NCI-H345 treated with DMSO at 0.1 percent for 48 hours (cell line): Measurements from ENCODE around the gene GIMAP8.
"Not testable (repeated sequence)": the region's sequence is repeated elsewhere in the genome, so short reads cannot be mapped to it uniquely, and the experiment has no call there.

Source experiments
- DNase-seq: peaks from one replicate; lab custom pipeline; 2025; ENCODE audit not compliant: unreplicated experiment; lab: John Stamatoyannopoulos, UW

Gene GIMAP8

GRCh38 chr7:150507947-150508602 is 57.6 kb downstream of the GIMAP8 start:
- DNase-seq: no peak

DNA sequence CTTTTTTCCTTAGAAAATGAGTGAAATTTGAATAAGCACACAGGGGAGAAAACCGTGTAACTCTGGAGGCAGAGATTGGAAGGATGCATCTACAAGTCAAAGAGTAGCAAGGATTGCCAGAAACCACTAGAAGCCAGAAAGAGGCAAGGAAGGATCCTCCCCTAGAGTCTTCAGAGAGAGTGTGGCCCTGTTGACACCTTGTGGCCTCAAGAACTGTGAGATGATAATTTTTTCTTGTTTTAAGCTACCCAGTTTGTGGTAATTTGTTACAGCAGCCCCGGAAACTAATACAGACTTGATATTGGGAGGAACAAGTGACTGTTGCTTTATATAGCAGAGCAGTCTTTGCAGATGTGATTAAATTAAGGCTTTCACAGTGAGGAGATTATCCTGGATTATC is 60.6 kb downstream of the GIMAP8 start:
- DNase-seq: no peak

DNA sequence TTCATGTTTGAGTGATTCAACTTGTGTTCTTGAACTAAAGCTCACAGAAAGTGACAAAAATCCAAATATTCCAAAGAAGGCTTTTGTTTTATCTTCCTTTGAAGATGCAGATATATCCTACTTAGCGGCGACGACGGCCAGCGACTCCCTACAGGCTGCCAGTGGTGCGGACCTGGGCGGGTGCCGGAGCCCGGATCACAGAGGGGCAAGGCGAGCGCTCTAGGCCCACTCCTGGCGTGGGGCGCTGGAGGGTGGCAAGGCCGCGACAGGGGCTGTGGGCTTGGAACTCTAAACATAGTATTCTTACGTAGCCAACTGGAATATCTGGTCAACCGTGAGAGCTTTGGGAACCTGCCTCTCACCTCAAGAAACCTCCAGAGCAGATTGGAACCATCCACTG is 63.3 kb downstream of the GIMAP8 start:
- no peak for DNase-seq

- no peak for DNase-seq
Measured at GRCh38 chr7:150514748-150515222, 64.4 kb downstream of the GIMAP8 start, which contains the start of gene GIMAP7. Gene GIMAP7, plus strand, starts transcription at chr7:150514872. Its CDS starts 5,103 bp downstream, at chr7:150519975.

GRCh38 chr7:150515248-150516147 is 65.1 kb downstream of the GIMAP8 start:
- no peak for DNase-seq

GRCh38 chr7:150516956-150517745 is 66.7 kb downstream of the GIMAP8 start:
- DNase-seq: no peak

DNA sequence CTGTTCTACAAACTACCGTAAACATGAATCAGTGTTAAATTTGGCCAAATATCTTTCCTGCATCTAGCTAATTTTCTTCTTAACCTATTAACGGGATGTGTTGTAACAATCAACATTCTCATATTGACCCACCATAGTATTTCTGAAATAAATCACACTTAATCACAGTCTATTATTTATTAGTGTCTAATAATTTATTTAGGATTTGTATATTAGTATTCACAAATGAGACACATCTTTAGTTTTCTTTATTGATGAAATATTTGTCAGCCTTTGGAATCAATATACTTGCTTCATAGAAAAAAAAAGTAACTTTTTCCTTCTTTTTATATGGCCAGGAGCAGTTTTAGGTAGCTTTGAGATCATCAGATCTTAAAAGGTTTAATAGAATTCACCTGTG is 68.9 kb downstream of the GIMAP8 start:
- DNase-seq: no peak

DNA sequence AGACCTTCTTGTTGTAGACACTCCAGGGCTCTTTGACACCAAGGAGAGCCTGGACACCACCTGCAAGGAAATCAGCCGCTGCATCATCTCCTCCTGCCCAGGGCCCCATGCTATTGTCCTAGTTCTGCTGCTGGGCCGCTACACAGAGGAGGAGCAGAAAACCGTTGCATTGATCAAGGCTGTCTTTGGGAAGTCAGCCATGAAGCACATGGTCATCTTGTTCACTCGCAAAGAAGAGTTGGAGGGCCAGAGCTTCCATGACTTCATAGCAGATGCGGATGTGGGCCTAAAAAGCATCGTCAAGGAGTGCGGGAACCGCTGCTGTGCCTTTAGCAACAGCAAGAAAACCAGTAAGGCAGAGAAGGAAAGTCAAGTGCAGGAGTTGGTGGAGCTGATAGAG is 69.7 kb downstream of the GIMAP8 start:
- no peak for DNase-seq

DNA sequence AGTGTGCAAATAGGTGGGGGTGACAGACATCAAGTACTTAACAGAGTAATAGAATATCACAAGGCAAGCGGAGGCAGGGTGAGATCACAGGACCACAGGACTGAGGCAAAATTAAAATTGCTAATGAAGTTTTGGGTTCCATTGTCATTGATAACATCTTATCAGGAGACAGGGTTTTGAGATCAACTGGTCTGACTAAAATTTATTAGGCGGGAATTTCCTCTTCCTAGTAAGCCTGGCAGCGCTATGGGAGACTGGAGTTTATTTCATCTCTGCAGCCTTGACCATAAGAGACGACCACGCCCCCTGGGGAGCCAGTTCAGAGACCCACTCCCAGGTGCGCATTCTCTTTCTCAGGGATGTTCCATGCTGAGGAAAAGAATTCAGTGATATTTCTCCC is 72.5 kb downstream of the GIMAP8 start:
- DNase-seq: not testable (repeated sequence)

DNA sequence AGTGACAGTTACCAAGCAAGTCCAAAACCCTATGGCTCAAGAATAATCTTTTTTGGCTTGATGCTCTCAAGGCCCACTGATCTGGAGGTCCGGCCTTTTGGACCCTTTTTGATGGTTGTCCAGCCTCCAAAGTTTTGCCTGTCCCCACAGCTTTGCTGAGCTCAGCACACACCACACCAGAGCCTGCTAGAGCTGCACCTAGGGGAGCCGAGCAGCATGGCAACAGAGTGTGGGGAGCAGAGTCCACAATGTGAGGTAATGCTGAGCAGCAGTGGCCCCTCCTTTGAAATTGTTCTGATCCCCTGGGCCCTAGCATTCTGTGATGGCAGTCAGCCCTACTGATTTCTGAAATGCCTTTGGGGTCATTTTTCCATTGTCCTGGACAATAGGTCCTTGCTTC is 73.6 kb downstream of the GIMAP8 start:
- no peak for DNase-seq
